Glomerular visceral epithelial cell (primary cell): ENCODE measurements around the gene EDIL3.

Source experiments
- DNase-seq: peaks from one replicate; pipeline ENCODE4 v3.0.0-alpha.2; 2016; ENCODE audit errors: extremely low spot score

The EDIL3 gene, protein sequence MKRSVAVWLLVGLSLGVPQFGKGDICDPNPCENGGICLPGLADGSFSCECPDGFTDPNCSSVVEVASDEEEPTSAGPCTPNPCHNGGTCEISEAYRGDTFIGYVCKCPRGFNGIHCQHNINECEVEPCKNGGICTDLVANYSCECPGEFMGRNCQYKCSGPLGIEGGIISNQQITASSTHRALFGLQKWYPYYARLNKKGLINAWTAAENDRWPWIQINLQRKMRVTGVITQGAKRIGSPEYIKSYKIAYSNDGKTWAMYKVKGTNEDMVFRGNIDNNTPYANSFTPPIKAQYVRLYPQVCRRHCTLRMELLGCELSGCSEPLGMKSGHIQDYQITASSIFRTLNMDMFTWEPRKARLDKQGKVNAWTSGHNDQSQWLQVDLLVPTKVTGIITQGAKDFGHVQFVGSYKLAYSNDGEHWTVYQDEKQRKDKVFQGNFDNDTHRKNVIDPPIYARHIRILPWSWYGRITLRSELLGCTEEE

GRCh38 chr5:84384604-84385575, at the start of gene EDIL3:
TSS of gene EDIL3 (minus strand) at chr5:84384880. CDS start at chr5:84384374, 506 bp downstream.
- peak; percentile 76 for DNase-seq

- DNase-seq = no peak
These were observed 48.8 kb upstream of the EDIL3 start for GRCh38 chr5:84433461-84433860.

- peak; percentile 20 for DNase-seq
These were observed 46.4 kb upstream of the EDIL3 start for GRCh38 chr5:84430863-84431663.

DNA sequence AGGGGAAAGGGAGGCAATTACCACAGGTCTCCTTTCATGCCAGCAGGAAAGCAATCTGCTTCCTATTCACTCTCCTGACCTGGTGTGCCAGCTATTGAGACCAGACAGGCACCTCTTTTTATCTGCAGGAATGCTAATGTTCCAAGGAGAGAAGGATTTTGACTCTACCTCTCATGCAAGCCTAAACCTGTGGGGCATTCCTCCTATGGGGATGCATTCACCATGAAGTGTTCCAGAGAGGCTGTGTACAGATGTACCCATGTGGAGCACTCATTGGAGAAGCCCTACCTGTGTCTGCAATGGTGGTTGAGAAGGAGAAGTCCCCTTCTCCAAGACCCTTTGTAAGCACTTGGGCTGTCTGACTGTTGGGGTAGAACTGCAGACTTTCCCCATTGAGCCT, 45.4 kb upstream of the EDIL3 start:
- no peak for DNase-seq

GRCh38 chr5:84425365-84425881, 40.7 kb upstream of the EDIL3 start:
- DNase-seq = no peak

- no peak for DNase-seq
These were observed 35.1 kb upstream of the EDIL3 start for GRCh38 chr5:84419742-84420141.

DNA sequence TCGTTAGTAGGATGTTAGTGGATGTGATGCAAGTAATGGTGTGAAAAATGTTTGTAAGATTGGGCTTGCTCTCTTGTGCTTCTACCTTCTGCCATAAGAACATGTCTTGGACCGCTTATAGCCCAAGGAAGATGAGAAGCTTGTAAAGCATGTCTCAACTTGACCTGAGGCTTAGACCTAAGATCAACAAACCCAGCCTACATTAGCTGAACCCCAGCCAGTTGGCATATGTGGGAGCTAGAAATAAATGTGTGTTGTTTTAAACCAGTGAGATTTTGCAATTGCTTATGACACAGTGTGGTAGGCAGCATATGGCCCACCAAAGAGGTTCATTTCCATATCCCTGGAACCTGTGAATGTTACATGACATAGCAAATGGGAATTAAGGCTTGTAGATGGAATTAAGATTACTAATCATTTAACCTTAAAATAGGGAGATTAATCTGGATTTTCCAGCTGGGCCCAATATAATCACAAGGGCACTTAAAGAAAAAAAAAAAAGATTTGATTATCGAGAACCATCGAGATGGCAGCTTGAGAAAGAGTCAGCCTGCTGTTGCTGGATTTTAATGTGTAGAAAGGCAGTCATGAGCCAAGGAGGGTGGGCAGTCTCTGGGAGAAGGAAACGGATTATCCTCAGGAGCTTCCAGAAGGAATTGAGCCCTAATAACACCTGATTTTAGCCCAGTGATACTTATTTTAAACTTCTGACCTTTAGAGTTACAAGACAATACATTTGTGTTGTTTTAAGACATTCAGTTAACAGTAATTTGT, 27.3 kb upstream of the EDIL3 start:
- no peak for DNase-seq

DNA sequence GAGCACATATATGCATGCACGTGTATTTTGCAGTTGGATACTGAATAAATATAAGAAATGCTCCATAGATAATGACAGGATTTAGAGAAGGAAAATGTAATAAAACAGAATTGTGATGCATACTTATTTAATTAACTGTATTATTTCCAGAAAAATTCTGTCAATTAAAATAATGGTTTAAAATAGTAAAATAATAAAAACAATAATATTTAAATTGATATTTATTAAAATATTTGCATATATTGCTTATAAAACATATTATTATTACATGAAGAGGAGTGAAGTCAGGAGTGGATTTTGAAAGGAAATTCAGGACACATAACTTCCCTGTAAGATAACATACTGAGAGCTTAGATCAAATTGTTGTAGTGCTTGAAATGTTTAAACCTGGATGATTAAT, 21.4 kb upstream of the EDIL3 start:
- no peak for DNase-seq

GRCh38 chr5:84403773-84404172, 19.1 kb upstream of the EDIL3 start:
- peak; percentile 93 for DNase-seq

DNA sequence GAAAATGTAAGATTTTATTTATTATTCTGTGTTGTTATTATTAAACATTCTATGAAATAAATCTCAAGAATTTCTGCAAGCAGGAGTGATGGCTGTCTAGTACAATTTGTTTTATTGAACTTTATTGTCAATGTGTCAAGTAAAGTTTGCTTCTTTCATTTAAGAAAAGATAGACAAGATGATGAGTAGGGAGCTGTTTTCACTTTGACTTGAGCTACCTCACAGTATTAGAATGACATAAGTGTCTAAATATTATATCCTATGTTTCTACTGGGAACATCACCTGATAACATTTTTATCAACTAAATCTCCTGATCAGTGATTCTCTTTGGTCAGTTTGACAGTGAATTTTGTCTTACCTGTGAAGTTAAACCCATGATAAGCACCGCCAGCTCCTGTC, 12.7 kb upstream of the EDIL3 start:
- DNase-seq = no peak

GRCh38 chr5:84393969-84394368, 9.3 kb upstream of the EDIL3 start:
- DNase-seq = peak; percentile 92

GRCh38 chr5:84392836-84393235, 8.2 kb upstream of the EDIL3 start:
- DNase-seq = no peak

DNA sequence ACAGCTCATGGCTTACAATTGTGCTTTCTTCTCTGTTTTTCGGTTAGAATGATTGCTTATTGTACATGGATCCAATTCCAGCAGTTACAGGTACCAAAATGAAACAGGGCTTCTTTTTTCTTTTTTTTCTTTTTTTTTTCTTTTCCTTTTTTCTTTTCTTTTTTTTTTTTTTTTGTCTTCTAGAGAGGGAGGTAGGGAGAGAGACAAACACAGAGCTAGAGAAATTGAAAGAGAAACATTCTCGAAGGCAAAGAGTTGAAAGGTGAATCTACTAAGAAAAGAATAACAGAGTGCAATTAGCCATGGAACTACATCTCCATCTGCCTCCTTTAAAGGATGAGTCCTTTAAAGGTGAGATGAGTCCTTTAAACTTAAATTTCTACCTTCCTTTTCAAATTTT, 1.0 kb upstream of the EDIL3 start:
- no peak for DNase-seq

DNA sequence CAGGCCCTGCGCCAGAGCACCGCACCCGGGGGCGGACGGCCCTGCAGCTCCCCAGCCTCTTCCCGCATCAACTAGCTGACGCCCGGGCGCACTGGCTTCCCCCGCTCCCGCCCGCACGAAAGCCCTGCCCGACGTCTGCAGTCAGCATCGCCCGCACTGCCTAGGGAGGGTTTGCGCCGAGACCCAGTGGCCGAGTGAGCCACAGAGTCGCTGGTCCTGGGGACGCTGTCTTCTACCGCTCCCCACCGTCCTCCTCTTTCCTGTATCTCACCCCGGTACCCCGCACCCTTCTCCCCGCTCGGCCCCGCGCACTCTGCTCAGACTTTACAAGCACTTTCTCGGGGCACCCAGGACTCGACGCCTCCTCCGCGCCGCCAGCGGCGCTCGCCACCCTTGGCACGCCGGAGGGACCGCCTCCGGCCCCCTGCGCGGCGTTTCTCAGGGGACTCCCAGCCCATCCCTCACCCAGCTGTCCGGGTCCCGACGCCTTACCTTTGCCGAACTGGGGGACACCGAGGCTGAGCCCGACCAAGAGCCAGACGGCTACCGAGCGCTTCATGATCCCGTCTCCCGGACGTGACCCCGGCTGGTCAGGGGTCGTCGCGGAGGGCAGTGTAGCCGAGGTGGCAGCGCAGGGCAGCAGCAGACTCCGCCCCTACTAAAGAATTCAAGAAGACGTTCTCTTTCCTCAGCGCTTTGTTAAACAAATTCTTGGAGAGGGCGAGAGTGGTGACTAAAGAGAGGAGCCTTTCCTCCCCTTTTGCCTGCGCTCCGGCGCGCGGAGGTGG, 670 bp downstream of the EDIL3 start:
- peak; percentile 73 for DNase-seq

DNA sequence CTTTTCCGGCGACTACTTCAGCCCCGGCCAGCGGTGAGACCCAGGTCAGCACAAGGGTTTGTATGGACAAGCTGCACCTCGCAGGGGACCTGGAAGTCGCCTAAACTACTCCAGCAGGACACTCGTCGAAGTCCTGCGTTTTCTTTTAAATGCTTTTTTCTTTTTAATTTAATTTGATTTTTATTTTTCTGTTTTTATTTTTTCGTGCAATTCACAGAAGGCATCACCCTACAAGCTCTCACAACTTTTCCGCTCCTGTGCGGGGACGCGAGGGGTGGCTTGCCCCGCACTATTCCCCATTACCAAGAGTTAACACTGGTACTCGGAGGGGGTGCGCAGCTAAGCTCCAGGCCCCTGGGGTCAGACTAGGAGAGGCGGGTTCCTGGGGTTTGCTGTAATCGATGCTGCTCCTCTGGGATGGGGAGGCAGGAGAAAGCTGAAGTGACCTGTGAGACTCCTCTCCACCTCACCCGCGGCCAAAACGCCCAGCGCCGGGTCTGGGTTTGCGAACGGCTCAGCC, 1.3 kb downstream of the EDIL3 start:
- no peak for DNase-seq

- DNase-seq = peak; percentile 87
These were observed 2.1 kb downstream of the EDIL3 start for GRCh38 chr5:84382363-84383295.

DNA sequence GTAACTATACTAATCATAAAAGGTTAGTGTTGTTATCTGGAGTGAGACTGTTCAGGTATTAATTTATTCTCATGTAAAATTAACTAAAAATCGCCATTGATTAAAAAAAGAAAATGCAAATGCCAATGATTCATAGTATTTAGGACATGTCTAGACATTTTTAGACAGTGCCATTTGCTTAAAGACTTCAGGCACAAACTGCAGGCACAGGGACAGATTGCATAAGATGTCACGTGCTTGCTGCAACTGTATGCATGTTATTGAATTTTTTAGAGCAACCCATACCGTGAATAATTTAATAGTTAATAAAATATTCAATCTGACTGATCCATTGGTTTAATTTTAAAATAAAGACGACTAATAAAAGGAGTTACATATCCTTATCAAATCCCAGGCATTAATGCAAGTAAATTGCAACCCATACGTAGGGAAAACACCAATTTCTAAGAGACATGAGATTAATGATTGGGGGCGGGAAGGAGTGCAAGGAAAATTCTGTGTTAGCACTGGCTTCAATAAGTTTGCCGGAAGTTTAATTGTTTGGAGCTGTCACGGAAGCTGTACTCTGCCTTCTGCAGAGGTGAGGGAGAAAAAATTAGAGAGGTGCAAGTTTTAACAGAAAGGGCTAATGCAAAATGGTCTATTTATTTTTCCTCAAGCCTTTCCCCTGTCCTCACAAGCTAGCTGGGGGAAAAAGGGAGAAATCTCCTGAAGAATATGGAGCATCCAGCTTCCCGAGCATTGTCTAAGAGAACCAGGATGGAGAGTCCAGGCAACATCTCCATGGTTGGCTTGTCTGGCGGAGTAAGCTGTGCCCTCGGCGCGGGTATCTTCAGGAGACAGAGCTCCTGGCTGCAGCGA, 2.9 kb downstream of the EDIL3 start:
- DNase-seq = peak; percentile 55

DNA sequence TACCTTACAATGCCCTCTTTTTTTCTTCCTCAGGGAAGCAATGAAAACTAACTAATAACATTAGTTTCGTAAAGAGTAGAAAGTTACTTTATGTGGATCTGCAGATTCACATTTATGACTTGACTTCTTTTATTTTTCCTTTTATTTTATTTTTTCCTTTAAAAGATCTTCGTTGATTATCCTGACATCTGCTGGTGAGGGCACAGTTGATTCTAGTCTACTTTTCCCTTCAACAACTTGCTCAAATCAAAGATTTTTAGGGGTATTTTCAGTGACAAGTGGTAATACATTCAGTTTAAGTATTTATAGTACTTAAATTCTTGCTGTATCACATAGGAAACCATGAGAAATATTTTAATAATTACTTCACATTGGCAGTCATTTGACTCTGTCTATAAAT, 4.9 kb downstream of the EDIL3 start:
- peak; percentile 36 for DNase-seq
